Activated T-helper 9 cell treated with anti-CD3 and anti-CD28 coated beads, Interleukin-2, amount 50 U/mL, for 16 hours (primary cell): ENCODE measurements around the gene OSBPL5.
"Not testable (repeated sequence)": the region's sequence is repeated elsewhere in the genome, so short reads cannot be mapped to it uniquely, and the experiment has no call there.

Source experiments
- DNase-seq: peaks from one replicate; pipeline ENCODE4 v3.0.0-alpha.2; 2020; ENCODE audit warnings: low read depth

Gene OSBPL5

GRCh38 chr11:3182462-3182852 lies 17.3 kb upstream of the OSBPL5 start:
- no peak for DNase-seq

- no peak for DNase-seq
Observed at GRCh38 chr11:3181725-3182461, 16.8 kb upstream of the OSBPL5 start.

GRCh38 chr11:3180869-3181268 lies 15.8 kb upstream of the OSBPL5 start:
- no peak for DNase-seq

- DNase-seq, result no peak
Observed at GRCh38 chr11:3178349-3178748, 13.2 kb upstream of the OSBPL5 start.

- no peak for DNase-seq
Observed at GRCh38 chr11:3177931-3178330, 12.8 kb upstream of the OSBPL5 start.

GRCh38 chr11:3176487-3176886 lies 11.4 kb upstream of the OSBPL5 start:
- no peak for DNase-seq

- DNase-seq, result no peak
Observed at GRCh38 chr11:3175194-3175593, 10.1 kb upstream of the OSBPL5 start.

- no peak for DNase-seq
Observed at GRCh38 chr11:3174387-3174786, 9.3 kb upstream of the OSBPL5 start.

- no peak for DNase-seq
Observed at GRCh38 chr11:3173795-3174194, 8.7 kb upstream of the OSBPL5 start.

GRCh38 chr11:3171931-3172560 lies 6.9 kb upstream of the OSBPL5 start:
- no peak for DNase-seq

- DNase-seq, result no peak
Observed at GRCh38 chr11:3170756-3171650, 5.9 kb upstream of the OSBPL5 start.

- no peak for DNase-seq
Observed at GRCh38 chr11:3170044-3170755, 5.1 kb upstream of the OSBPL5 start.

- DNase-seq, result no peak
Observed at GRCh38 chr11:3169255-3170043, 4.3 kb upstream of the OSBPL5 start.

- not testable (repeated sequence) for DNase-seq
Observed at GRCh38 chr11:3168742-3169254, 3.7 kb upstream of the OSBPL5 start.

- DNase-seq, result no peak
Observed at GRCh38 chr11:3167143-3168119, 2.3 kb upstream of the OSBPL5 start.

GRCh38 chr11:3166268-3167142 lies 1.4 kb upstream of the OSBPL5 start:
- no peak for DNase-seq

GRCh38 chr11:3165916-3166267 lies 782 bp upstream of the OSBPL5 start:
- DNase-seq, result no peak

GRCh38 chr11:3164552-3165151 lies 458 bp downstream of the OSBPL5 start:
- DNase-seq, result no peak

GRCh38 chr11:3164138-3164551 lies 965 bp downstream of the OSBPL5 start:
- no peak for DNase-seq
